SW 1271 (cell line): ENCODE data around the gene RNF7.
"Not testable (repeated sequence)": the region's sequence is repeated elsewhere in the genome, so short reads cannot be mapped to it uniquely, and the experiment has no call there.

ENCODE experiments used
- DNase-seq, 2 experiments: peaks; one replicate each; lab custom pipeline; 2025; lab: John Stamatoyannopoulos, UW

Gene RNF7

GRCh38 chr3:141738022-141738890 is at the start of gene RNF7:
RNF7 (plus strand) TSS chr3:141738298; CDS start chr3:141738342, 44 bp downstream.
- peak; percentile 81 to 94 for DNase-seq

DNA sequence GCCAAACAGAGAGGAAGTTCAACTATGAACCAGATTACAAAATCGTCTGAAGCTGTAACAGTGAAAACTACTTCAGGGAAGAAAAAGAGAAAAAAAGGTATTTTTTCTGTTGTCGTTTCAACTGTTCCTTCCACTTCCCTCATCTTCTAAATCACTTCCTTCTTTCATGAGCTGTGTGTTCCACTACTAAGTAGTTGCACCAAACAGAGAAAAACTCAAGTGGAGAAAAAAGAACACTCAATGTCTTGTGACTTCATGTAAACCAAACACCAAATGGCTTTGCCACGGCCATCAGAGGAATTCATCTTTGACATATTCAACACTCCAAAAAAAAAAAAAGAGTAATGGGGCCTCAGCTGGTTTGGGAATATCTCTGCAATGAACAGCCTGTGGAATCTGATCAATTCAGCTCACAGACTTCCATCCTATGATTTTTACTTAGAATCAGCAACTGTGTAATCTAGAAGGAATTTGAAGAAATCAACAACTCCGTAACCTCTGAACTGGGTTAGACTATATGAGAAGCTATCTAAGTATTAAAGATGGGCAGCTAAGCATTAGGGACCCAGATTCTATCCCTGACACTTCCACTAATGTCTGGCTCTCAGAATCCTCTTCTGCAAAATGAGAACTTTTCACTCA is 47.5 kb upstream of the RNF7 start:
- no peak for DNase-seq

DNA sequence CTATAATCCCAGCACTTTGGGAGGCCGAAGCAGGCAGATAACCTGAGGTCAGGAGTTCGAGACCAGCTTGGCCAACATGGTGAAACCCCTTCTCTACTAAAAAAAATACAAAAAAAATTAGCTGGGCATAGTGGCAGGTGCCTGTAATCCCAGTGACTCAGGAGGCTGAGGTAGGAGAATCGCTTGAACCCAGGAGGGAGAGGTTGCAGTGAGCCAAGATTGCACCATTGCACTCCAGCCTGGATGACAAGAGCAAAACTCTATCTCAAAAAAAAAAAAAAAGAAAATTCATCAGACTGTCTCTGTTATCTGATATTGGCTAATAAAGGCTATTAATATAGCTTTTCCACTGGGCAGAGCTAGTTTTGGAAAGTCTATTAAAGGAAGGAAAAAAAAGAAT is 46.6 kb upstream of the RNF7 start:
- not testable (repeated sequence) for DNase-seq

DNA sequence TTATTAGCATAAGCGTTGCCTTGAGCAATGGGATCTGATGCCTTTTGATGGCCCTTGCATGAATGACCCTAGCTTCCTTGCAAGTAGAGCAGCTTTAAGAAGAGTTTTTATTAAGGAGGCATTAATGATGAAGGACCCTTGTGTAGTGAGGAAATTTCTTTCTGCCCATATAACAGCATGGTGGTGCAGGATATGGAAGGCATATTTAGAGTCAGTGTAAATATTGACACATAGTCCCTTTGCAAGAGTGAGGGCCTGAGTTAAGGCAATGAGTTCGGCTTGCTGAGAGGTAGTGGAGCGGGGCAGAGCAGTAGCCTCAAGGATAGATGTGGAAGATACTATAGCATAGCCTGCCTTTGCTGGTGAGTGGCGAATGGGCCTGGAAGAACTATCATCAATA is 45.1 kb upstream of the RNF7 start:
- DNase-seq, result not testable (repeated sequence)

GRCh38 chr3:141699324-141699723 is 38.8 kb upstream of the RNF7 start:
- DNase-seq, result no peak

GRCh38 chr3:141699897-141700296 is 38.2 kb upstream of the RNF7 start:
- no peak for DNase-seq

DNA sequence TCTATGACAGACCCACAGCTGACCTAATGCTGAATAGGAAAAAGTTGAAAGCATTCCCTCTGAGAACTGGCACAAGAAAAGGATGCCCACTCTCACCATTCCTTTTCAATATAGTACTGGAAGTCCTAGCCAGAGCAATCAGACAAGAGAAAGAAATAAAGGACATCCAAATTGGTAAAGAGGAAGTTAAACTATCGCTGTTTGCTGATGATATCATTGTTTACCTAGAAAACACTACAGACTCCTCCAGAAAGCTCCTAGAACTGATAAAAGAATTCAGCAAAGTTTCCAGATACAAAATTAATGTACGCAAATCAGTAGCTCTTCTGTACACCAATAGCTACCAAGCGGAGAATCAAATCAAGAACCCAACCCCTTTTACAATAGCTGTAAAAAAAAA is 34.7 kb upstream of the RNF7 start:
- not testable (repeated sequence) for DNase-seq

DNA sequence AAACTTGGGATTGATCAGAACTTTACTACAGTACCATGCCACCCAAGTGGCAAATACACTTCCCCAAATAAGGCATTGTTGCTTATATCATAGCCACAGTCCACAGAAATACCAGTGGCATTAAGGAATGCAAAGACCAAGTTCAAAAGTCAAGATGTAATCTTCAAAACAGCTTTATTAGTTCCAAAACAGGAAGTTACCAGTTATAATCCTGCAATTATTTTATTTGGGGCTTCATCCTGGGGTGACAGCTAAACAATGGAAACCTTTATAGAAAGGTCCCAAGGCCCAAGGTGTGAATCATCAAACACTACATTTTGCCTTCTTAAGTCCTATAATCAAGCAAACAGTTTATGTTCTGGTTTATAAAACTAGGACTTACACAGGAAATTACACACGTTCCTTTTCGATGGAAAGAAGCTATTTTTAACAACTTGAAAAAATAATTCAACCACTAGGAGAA is 30.3 kb upstream of the RNF7 start:
- DNase-seq, result peak in 1 of 2 experiments; percentile 45

- DNase-seq, result no peak
Observed at GRCh38 chr3:141708367-141708766, 29.7 kb upstream of the RNF7 start.

GRCh38 chr3:141709126-141709770 is 28.9 kb upstream of the RNF7 start:
- DNase-seq, result no peak

- no peak for DNase-seq
Observed at GRCh38 chr3:141710121-141710520, 28.0 kb upstream of the RNF7 start.

DNA sequence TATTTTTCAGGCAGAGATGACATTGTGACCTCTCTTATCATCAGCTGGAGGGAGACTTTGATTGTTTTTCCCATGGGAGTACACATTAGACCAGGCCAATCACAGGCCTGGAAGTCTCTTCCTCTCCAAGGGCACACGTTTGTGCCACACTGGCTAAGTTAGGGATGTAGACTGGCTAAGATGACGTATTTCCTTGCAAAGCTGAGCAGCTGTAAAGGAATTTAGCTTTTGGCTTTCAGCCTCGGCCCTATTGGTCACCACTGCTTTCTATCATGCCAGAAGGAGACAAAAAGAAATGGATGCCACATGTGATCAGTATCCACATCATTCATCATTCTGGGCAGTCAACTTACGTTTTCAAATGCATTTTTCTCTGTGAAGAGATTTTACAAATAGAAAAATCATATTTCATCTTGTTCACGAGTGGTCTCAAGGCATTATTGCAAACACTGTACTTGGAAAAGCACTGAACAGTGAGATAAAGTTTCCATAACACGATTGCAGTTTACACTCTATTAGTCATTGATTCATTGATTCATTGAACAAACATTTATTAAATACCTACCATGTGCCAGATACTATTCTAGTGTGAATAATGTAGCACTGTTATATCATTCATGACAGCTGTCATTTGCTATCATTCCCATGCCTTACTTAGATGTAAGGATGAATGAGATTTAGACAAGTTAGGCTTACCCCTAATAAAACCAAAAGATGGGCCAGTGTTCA is 27.0 kb upstream of the RNF7 start:
- no peak for DNase-seq

DNA sequence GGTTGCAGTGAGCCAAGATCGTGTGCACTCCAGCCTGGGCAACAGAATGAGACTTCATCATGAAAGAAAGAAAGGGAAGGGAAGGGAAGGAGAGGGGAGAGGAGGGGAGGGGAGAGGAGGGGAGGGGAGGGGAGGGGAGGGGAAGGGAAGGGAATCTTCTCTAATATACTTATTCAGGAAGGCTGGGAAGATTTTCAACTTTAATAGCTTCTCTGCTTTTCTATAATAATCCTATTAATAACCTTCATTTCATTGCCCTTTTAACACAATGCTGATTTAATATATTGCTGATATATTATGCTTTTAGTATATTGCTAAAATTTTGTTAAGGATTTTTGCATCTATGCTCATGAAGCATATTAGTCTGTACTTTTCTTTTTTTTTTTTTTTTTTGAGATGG is 23.4 kb upstream of the RNF7 start:
- DNase-seq, result no peak

DNA sequence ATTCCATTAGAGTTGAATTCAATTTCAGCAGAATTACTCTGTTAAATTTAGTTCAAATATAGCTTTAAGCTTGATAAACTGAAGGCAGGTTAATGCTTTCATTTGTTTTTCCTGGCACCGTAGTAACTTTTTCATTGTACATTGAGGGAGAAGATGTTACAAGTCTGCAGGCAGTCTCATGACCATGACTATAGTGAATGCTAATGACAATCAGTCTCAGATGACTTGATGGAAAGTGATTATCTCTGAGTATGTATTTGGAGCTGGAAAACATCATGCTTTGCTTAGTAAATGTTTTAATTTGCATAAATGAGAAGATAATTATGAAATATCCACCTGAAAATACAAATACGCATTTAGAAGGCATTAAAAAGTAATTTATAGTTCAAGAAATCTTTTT is 16.0 kb upstream of the RNF7 start:
- no peak for DNase-seq

DNA sequence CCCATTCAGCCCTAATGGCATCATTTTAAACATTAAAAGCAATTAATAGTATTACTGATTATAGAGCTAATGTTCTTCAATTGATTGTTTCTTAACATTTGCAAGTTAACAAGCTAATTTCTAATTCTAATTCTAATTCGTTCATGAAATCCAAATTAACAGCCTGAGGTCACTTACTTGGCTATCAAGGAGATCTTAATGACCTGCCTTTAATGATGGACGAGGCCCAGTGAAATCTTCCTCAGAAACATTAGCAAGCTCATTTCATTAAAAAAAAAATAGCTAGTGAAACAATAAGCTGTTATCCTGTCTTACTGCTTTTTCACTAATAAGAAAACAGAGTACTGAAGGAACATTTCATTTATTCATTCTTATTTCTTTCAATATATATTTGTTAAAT is 15.4 kb upstream of the RNF7 start:
- DNase-seq, result no peak

GRCh38 chr3:141723255-141723654 is 14.8 kb upstream of the RNF7 start:
- DNase-seq, result no peak

DNA sequence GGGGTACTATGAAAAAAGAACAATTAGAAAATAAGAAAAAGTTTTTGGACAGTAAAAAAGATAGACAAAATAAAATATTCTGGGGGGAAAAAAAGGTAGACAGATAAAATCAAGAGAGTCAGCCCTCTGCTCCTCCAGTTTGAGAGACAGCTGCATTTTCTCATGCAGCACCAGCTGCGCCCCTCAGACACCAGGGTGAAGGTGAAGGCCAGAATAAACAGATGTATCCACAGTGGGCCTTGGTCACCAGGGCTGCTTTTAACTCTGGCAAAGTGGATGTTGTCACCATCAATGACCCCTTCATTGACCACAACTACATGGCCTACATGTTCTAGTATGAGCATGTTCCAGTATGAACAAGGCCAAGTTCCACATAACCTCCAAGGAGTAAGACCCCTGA is 13.9 kb upstream of the RNF7 start:
- no peak for DNase-seq

DNA sequence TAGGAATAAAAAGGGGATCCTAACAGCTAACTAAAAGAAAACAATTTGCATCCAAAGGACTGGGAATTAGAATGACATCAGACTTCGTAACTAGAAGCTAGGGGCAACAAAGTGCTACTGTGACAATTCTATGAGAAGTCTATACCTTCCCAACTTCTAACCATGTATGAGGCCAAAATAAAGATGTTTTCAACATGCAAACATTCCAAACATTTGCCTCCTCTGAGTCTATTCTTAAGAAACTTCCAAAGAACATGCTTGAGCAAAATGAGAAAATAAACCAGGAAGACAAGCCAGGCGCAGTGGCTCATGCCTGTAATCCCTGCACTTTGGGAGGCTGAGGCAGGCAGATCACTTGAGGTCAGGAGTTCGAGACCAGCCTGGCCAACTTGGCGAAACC is 13.1 kb upstream of the RNF7 start:
- DNase-seq, result no peak

GRCh38 chr3:141726483-141726882 is 11.6 kb upstream of the RNF7 start:
- no peak for DNase-seq

GRCh38 chr3:141728355-141728892 is 9.7 kb upstream of the RNF7 start:
- no peak for DNase-seq

DNA sequence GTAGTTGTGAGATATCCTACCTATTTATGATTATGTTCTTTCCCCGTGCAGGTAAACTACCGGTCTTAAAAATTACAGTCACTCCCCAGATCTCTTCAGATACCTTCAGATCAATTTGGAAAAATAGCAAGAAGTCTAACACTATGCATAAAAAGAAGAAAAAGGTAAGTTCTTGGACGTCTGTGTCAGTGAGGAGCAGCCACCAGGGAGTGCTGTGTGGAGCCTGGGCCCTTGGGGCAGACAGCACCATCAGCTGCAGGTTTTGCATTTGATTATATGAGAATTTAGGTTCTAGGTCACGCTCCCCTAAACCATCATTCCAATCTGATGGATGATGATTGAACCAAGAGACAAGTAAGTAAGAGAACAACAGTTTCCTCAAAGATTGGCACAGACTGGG is 8.9 kb upstream of the RNF7 start:
- DNase-seq, result no peak

- no peak for DNase-seq
Observed at GRCh38 chr3:141735176-141735575, 2.9 kb upstream of the RNF7 start.
